PC-9 (cell line): Measurements from ENCODE around the gene KRTAP5-1.

Source experiments
- CTCF ChIP-seq: fragments of 200-600 bp; sonication (generic); conservative IDR thresholded peaks from 2 replicates; pipeline ENCODE4 v1.6.1; 2017; ENCODE audit warnings: mixed run types, antibody characterized with exemption, mild to moderate bottlenecking, moderate library complexity
- EZH2 ChIP-seq: fragments of 200-600 bp; sonication (generic); IDR thresholded peaks from 2 replicates; pipeline ENCODE4 v1.8.0; 2017; ENCODE audit warnings: antibody characterized with exemption, low read depth

GRCh38 chr11:1604711-1605110 is 19.6 kb upstream of the KRTAP5-1 start:
- no peak for TF ChIP-seq CTCF
- TF ChIP-seq EZH2, result no peak
